ENCODE data around the gene PRSS37. TPM values are rescaled to one million over a fixed set of nuclear protein-coding genes. Genes with fewer than 3 reads are reported as not detected.

The PRSS37 gene
- total RNA-seq, 1 experiment from 2014 or later = not detected

DNA sequence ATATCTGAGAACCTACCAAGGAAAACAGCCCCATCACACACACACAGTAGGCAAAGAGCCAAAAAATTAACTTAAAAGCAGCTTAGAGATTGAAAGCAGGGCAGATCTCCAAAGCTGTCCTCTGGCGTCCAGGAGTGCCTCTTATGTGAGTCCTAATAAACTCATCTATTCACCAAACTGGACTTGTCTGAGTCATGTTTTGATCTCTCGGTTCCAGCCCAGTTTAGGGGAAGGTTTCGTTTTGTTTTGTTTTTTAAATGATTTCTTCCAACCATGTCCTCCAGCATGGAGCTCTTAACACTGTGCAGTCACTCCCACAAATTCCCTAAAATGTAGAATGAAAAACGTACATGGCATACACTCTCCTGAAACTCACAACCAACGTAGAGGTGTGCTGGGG is 6.7 kb upstream of the PRSS37 start:
- TF ChIP-seq EZH2 (IDR thresholded peaks at IDR 0.05; ENCODE audit: borderline replicate concordance, low read depth, low read length, poor library complexity, severe bottlenecking) = no peak
- TF ChIP-seq, protein P1, sequence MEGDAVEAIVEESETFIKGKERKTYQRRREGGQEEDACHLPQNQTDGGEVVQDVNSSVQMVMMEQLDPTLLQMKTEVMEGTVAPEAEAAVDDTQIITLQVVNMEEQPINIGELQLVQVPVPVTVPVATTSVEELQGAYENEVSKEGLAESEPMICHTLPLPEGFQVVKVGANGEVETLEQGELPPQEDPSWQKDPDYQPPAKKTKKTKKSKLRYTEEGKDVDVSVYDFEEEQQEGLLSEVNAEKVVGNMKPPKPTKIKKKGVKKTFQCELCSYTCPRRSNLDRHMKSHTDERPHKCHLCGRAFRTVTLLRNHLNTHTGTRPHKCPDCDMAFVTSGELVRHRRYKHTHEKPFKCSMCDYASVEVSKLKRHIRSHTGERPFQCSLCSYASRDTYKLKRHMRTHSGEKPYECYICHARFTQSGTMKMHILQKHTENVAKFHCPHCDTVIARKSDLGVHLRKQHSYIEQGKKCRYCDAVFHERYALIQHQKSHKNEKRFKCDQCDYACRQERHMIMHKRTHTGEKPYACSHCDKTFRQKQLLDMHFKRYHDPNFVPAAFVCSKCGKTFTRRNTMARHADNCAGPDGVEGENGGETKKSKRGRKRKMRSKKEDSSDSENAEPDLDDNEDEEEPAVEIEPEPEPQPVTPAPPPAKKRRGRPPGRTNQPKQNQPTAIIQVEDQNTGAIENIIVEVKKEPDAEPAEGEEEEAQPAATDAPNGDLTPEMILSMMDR (conservative IDR thresholded peaks at IDR 0.05; ENCODE audit: low read depth, low read length) = no peak
- no peaks in the 10 kb centered on the region for H3K36me3 ChIP-seq (ENCODE audit: insufficient read depth, low read length, poor library complexity, severe bottlenecking)
- H3K27ac ChIP-seq (ENCODE audit: low read depth, low read length, poor library complexity, severe bottlenecking) = no peak overlapping the region
- ChIA-PET CTCF (no interaction called here), POLR2A (ENCODE audit: low non-redundant PET) (no interaction called here)
- H3K4me3 ChIP-seq (ENCODE audit: low read depth, low read length, poor library complexity, severe bottlenecking) = no peak overlapping the region
- intact Hi-C loops (cut with micrococcal nuclease; ENCODE audit: unreplicated experiment) = no loop called here
- no TSS peak for BruUV-seq (replicated peaks)
- H3K27me3 ChIP-seq (replicated peaks; ENCODE audit: insufficient read depth, low read depth, low read length, poor library complexity) = no peaks in the 10 kb centered on the region
- no peaks in the 10 kb centered on the region for H3K4me1 ChIP-seq (ENCODE audit: insufficient read depth, low read length, poor library complexity, severe bottlenecking)
- DNase-seq (ENCODE audit: low spot score) = no peak
- H3K9me3 ChIP-seq (ENCODE audit: low read depth, low read length, poor library complexity, severe bottlenecking) = no peaks in the 10 kb centered on the region

DNA sequence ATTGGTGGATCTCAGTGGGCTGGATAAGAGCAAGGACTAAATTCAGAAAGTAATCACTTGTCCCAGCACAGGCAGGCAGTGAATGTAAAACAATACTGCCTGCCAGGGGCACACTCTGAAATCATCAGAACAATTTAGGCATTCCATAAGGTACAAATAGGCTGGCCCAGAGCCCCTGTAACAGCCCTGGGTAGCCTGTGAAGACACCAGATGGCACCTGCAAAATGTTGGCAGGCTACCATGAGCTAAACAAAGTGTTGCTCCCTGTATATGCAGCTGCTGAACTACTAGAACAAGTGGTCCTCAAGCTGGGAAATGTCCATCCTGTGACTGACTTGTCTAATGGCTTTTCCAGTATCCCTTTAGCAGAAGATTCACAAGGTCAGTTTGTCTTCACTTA is 3.0 kb upstream of the PRSS37 start:
- Histone ChIP-seq H3K27me3 (replicated peaks; ENCODE audit: insufficient read depth, low read depth, low read length, poor library complexity) (no peaks in the 10 kb centered on the region), H3K27ac (ENCODE audit: low read depth, low read length, poor library complexity, severe bottlenecking) (no peak overlapping the region), H3K36me3 (ENCODE audit: insufficient read depth, low read length, poor library complexity, severe bottlenecking) (no peaks in the 10 kb centered on the region), H3K4me3 (ENCODE audit: low read depth, low read length, poor library complexity, severe bottlenecking) (no peak overlapping the region), H3K9me3 (ENCODE audit: low read depth, low read length, poor library complexity, severe bottlenecking) (no peaks in the 10 kb centered on the region), H3K4me1 (ENCODE audit: insufficient read depth, low read length, poor library complexity, severe bottlenecking) (no peaks in the 10 kb centered on the region)
- no TSS peak for BruUV-seq (replicated peaks)
- ChIA-PET CTCF (no interaction called here), POLR2A (ENCODE audit: low non-redundant PET) (no interaction called here)
- intact Hi-C loops (cut with micrococcal nuclease; ENCODE audit: unreplicated experiment) = no loop called here
- no peak for DNase-seq (ENCODE audit: low spot score)
- TF ChIP-seq EZH2 (IDR thresholded peaks at IDR 0.05; ENCODE audit: borderline replicate concordance, low read depth, low read length, poor library complexity, severe bottlenecking) = no peak
- TF ChIP-seq, protein P1 (conservative IDR thresholded peaks at IDR 0.05; ENCODE audit: low read depth, low read length) = no peak

DNA sequence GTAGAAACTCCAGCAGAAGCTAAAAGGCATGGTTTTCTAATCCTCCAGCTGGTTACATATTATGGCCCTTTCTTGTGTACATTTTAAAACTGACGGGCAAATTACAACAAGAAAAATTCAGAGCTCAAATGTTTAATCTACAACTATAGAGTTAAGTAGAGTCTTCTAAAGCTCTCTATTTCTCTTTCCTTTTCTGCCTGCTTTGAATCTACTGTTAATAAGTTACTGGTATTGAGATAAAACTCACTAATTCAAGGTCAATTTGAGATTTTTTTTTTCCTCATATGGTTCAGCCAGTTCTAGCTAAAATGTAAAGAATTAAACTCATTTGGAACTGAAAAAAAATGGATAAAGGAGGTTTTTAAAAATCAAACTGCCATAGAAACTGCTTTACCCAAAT is 1.6 kb upstream of the PRSS37 start:
- TF ChIP-seq, protein P1 (conservative IDR thresholded peaks at IDR 0.05; ENCODE audit: low read depth, low read length) = no peak
- no peak for TF ChIP-seq EZH2 (IDR thresholded peaks at IDR 0.05; ENCODE audit: borderline replicate concordance, low read depth, low read length, poor library complexity, severe bottlenecking)
- Histone ChIP-seq H3K4me1 (ENCODE audit: insufficient read depth, low read length, poor library complexity, severe bottlenecking) (no peaks in the 10 kb centered on the region), H3K27ac (ENCODE audit: low read depth, low read length, poor library complexity, severe bottlenecking) (no peak overlapping the region), H3K27me3 (replicated peaks; ENCODE audit: insufficient read depth, low read depth, low read length, poor library complexity) (no peaks in the 10 kb centered on the region), H3K4me3 (ENCODE audit: low read depth, low read length, poor library complexity, severe bottlenecking) (no peak overlapping the region), H3K9me3 (ENCODE audit: low read depth, low read length, poor library complexity, severe bottlenecking) (no peaks in the 10 kb centered on the region), H3K36me3 (ENCODE audit: insufficient read depth, low read length, poor library complexity, severe bottlenecking) (no peaks in the 10 kb centered on the region)
- no peak for DNase-seq (ENCODE audit: low spot score)
- ChIA-PET CTCF (no interaction called here), POLR2A (ENCODE audit: low non-redundant PET) (no interaction called here)
- intact Hi-C loops (cut with micrococcal nuclease; ENCODE audit: unreplicated experiment) = no loop called here
- BruUV-seq (replicated peaks) = no TSS peak
